Measurements from ENCODE around the gene ISM1. TPM values are rescaled to one million over a fixed set of nuclear protein-coding genes. Genes with fewer than 3 reads are reported as not detected.

The ISM1 gene
- total and polyA plus RNA-seq, 2 of the 13 experiments (the other 11 are each of a cell fraction or from before 2014, with no cell fraction given), result 0.40 to 1.4 TPM

GRCh38 chr20:13220194-13220903, 725 bp upstream of the ISM1 start (continued):
- TF ChIP-seq SPEN (CRISPR knock-in tag; IDR thresholded peaks at IDR 0.05; ENCODE audit: low read depth) (0 out of 2 replicates have a peak, but pooled peaks have one; percentile 5), ZNF644 (CRISPR knock-in tag; IDR thresholded peaks at IDR 0.05; ENCODE audit: low read depth) (no peak), ZEB1 (IDR thresholded peaks at IDR 0.05; ENCODE audit: insufficient replicate concordance, low read depth) (no peak), GATAD1 (CRISPR knock-in tag; IDR thresholded peaks at IDR 0.05) (no peak), TIGD3 (CRISPR knock-in tag; IDR thresholded peaks at IDR 0.05; ENCODE audit: borderline replicate concordance) (no peak), ZNF33A (CRISPR knock-in tag; IDR thresholded peaks at IDR 0.05; ENCODE audit: borderline replicate concordance) (no peak), ZSCAN21 (CRISPR knock-in tag; IDR thresholded peaks at IDR 0.05; ENCODE audit: borderline replicate concordance) (peak; percentile 83), ZFP36L1 (CRISPR knock-in tag; IDR thresholded peaks at IDR 0.05) (no peak; the same call in 1 of the 2 replicates), NR2F2 (IDR thresholded peaks at IDR 0.05; ENCODE audit: borderline replicate concordance, low read depth) (no peak), ZKSCAN5 (CRISPR knock-in tag; IDR thresholded peaks at IDR 0.05) (no peak), ZNF276 (CRISPR knock-in tag; IDR thresholded peaks at IDR 0.05; ENCODE audit: low read depth) (peak; percentile 91), JUNB (CRISPR knock-in tag; IDR thresholded peaks at IDR 0.05; ENCODE audit: borderline replicate concordance) (peak; percentile 60; the same call in 1 of the 2 replicates), ZKSCAN8 (CRISPR knock-in tag; IDR thresholded peaks at IDR 0.05; ENCODE audit: borderline replicate concordance) (no peak), ZNF567 (CRISPR knock-in tag; IDR thresholded peaks at IDR 0.05; ENCODE audit: borderline replicate concordance) (peak; percentile 77; the same call in 1 of the 2 replicates), TRIM24 (CRISPR knock-in tag; IDR thresholded peaks at IDR 0.05) (no peak), TMF1 (CRISPR knock-in tag; IDR thresholded peaks at IDR 0.05; ENCODE audit: low read depth) (no peak; the same call in 1 of the 2 replicates), ZNF281 (CRISPR knock-in tag; IDR thresholded peaks at IDR 0.05; ENCODE audit: borderline replicate concordance) (no peak), ATF5 (CRISPR knock-in tag; IDR thresholded peaks at IDR 0.05; ENCODE audit: low read depth) (no peak), FUBP1 (CRISPR knock-in tag; IDR thresholded peaks at IDR 0.05; ENCODE audit: borderline replicate concordance) (no peak), SP5 (CRISPR knock-in tag; IDR thresholded peaks at IDR 0.05; ENCODE audit: borderline replicate concordance, low read depth) (no peak)

Data from HepG2 (cell line).